Colonic mucosa (tissue), 4 donors: ENCODE results near the gene OPCML. TPM values are rescaled to one million over a fixed set of nuclear protein-coding genes. Genes with fewer than 3 reads are reported as not detected.

Experiments used
- DNase-seq: peaks from one replicate; pipeline ENCODE4 v3.0.0-alpha.2; 2020
- H3K27ac ChIP-seq: fragments of 200-600 bp; one replicate; pipeline ENCODE4 v1.8.0; 2021
- H3K27me3 ChIP-seq: fragments of 200-600 bp; one replicate; pipeline ENCODE4 v1.8.0; 2021
- H3K36me3 ChIP-seq: fragments of 200-600 bp; one replicate; pipeline ENCODE4 v1.8.0; 2021
- H3K4me1 ChIP-seq: fragments of 200-600 bp; one replicate; pipeline ENCODE4 v1.8.0; 2021; ENCODE audit warnings: mild to moderate bottlenecking
- H3K4me3 ChIP-seq: fragments of 200-600 bp; one replicate; pipeline ENCODE4 v1.8.0; 2021
- H3K9ac ChIP-seq, 2 donors: one replicate each; pipeline ENCODE4 v1.7.0; 2013; ENCODE audit warnings: control low read depth in 2 of 2, low read depth in 2 of 2, low read length in 2 of 2
- H3K9me3 ChIP-seq: fragments of 200-600 bp; one replicate; pipeline ENCODE4 v1.8.0; 2021
- intact Hi-C: fragments of 100-400 bp; cut with DNase I; formaldehyde crosslinking; loops from one replicate; pipeline ENCODE4 v1.14.1; 2022
- total RNA-seq, 2 donors: library from RNA; stranded (reverse); fragmentation: NEBNext Ultra II Directional in 1 of 2; extraction: Animal tissue kit (Norgen Biotek cat#: 25700) in 1 of 2; gene quantifications; one replicate each; pipeline ENCODE4 v1.2.1, GENCODE V29; 2021
- TF ChIP-seq, protein P1 (sequence below): fragments of 200-600 bp; IDR thresholded peaks from one replicate; pipeline ENCODE4 v1.8.0; 2022; ENCODE audit warnings: antibody characterized with exemption, mild to moderate bottlenecking
- donor health status: healthy.
- donor health status: DM: no; HTN: no; CAD: no.
- donor health status: DM: no; HTN: no; CAD: no.

The OPCML gene
- total RNA-seq, 2 donors from 2014 or later: 0.08 TPM; not detected in 1

DNA sequence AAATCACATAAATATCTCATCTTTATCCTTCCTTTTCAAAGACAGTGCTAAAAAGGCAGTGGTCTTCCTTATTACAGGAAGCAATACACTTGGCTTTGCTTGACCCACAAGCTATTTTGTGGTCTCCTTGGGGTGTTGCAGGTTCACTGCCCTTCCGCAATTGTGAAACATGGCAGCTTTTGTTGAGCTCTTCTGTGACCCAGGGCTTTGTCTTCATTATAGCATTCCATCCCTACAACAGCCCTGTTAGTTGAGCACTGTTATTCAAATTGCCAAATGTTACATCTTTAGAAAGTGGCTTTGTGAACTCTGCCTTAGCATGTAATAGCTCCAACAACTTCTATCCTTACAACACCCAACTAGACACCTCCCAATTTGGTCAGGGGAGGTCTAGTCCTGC lies 107.1 kb downstream of the OPCML start:
- no peaks in the 10 kb centered on the region for H3K9me3 ChIP-seq

DNA sequence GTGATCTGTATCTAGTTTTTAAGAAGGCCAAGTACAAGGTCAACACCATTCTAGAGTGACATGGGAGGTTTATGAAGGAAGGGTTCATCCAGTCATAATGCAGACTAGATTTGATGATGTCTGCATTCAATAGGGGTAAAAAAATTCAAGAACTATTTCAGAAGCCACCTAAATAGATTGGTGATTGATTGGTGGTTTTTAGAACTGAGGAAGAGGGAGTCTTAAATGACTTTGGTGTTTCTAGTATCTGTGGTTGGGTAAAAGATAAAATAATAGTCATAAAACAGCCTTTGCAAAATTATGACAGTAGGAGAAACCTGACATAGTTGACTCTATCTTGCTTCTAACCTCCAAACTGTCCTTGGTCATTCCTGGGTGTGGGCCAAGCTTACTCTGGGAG lies 114.1 kb downstream of the OPCML start:
- no peak overlapping the region for H3K9ac ChIP-seq
- no peaks in the 10 kb centered on the region for H3K27me3 ChIP-seq
- no peak for DNase-seq
- H3K9me3 ChIP-seq: no peaks in the 10 kb centered on the region
- H3K4me1 ChIP-seq: no peaks in the 10 kb centered on the region
- no peak overlapping the region for H3K4me3 ChIP-seq
- intact Hi-C loops: no loop called here
- no peaks in the 10 kb centered on the region for H3K36me3 ChIP-seq
- TF ChIP-seq, protein P1, sequence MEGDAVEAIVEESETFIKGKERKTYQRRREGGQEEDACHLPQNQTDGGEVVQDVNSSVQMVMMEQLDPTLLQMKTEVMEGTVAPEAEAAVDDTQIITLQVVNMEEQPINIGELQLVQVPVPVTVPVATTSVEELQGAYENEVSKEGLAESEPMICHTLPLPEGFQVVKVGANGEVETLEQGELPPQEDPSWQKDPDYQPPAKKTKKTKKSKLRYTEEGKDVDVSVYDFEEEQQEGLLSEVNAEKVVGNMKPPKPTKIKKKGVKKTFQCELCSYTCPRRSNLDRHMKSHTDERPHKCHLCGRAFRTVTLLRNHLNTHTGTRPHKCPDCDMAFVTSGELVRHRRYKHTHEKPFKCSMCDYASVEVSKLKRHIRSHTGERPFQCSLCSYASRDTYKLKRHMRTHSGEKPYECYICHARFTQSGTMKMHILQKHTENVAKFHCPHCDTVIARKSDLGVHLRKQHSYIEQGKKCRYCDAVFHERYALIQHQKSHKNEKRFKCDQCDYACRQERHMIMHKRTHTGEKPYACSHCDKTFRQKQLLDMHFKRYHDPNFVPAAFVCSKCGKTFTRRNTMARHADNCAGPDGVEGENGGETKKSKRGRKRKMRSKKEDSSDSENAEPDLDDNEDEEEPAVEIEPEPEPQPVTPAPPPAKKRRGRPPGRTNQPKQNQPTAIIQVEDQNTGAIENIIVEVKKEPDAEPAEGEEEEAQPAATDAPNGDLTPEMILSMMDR: no peak
- no peak overlapping the region for H3K27ac ChIP-seq

More for the DNA sequence above, 107.1 kb downstream of the OPCML start:
- Histone ChIP-seq H3K27ac (no peak overlapping the region), H3K4me1 (no peaks in the 10 kb centered on the region), H3K4me3 (no peak overlapping the region), H3K36me3 (no peaks in the 10 kb centered on the region), H3K27me3 (no peaks in the 10 kb centered on the region), H3K9ac (no peak overlapping the region)
- TF ChIP-seq, protein P1: no peak
- DNase-seq: no peak
- intact Hi-C loops: no loop called here

DNA sequence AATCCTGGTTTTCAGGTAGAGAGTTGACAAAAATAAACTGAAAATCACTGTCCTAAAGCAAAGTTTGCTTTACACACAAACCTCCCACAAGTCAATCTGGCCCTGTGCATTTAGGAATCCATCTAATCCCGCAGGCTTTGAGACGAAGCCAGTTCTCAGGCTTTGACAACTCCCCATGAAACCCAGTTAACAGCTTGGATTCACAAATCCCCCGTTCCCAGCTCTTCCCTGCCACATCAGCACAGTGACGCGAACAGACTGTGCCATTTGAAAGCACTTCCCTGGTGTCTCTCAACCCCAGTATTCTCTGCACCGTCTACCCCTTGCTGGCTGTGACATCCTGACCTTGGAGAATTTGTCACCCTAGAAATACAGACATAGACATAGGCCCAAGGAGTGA lies 117.8 kb downstream of the OPCML start:
- TF ChIP-seq, protein P1: no peak
- H3K4me1 ChIP-seq: no peaks in the 10 kb centered on the region
- H3K27ac ChIP-seq: no peak overlapping the region
- no peaks in the 10 kb centered on the region for H3K27me3 ChIP-seq
- intact Hi-C loops: no loop called here
- no peaks in the 10 kb centered on the region for H3K9me3 ChIP-seq
- H3K4me3 ChIP-seq: no peak overlapping the region
- no peaks in the 10 kb centered on the region for H3K36me3 ChIP-seq
- no peak overlapping the region for H3K9ac ChIP-seq
- DNase-seq: no peak

DNA sequence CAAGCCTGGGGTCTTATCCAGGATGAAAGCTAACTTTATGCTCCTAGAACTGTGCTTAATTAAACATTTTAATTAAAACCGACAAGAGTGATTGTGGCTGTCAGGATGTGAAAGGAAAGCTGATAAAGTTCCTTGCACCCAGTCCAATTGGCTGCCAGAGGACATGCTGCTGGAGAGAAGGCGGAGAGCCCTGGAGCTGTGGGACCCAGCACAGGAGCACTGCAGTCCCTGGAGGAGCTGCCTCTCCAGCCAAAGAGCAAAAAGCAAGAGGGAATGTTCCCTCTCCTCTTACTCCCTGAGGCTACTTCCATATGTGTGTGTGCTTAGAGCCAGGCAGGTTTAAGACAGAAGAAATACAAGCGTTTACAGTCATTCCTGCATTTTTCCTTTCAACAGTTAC lies 118.6 kb downstream of the OPCML start:
- no peak for DNase-seq
- no peaks in the 10 kb centered on the region for H3K27me3 ChIP-seq
- no peak overlapping the region for H3K27ac ChIP-seq
- no peaks in the 10 kb centered on the region for H3K9me3 ChIP-seq
- H3K36me3 ChIP-seq: no peaks in the 10 kb centered on the region
- H3K4me3 ChIP-seq: no peak overlapping the region
- no peaks in the 10 kb centered on the region for H3K4me1 ChIP-seq
- TF ChIP-seq, protein P1: no peak
- no peak overlapping the region for H3K9ac ChIP-seq
- intact Hi-C loops: no loop called here

DNA sequence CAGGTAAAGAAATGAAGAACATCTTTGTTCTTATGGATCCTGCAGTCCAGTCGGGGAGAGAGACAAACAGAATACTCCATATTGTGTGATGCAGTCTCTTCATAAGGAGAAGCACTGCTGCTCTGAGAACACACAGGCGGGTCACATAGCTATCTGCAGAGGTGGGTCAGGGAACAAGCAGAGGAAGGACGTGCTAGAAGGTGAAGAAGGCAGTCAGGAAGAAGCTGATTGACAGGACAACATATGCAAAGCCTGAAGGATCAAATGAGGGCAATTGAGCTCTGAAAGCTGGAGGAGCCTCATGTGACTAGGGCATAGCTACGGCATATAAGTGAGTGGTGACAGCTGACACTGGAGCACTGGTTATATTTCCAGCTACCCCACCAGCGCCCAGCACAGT lies 122.5 kb downstream of the OPCML start:
- Histone ChIP-seq H3K4me1 (no peaks in the 10 kb centered on the region), H3K9ac (no peak overlapping the region), H3K4me3 (no peak overlapping the region), H3K9me3 (no peaks in the 10 kb centered on the region), H3K36me3 (no peaks in the 10 kb centered on the region), H3K27ac (no peak overlapping the region), H3K27me3 (no peaks in the 10 kb centered on the region)
- no peak for DNase-seq
- intact Hi-C loops: no loop called here
- TF ChIP-seq, protein P1: no peak

DNA sequence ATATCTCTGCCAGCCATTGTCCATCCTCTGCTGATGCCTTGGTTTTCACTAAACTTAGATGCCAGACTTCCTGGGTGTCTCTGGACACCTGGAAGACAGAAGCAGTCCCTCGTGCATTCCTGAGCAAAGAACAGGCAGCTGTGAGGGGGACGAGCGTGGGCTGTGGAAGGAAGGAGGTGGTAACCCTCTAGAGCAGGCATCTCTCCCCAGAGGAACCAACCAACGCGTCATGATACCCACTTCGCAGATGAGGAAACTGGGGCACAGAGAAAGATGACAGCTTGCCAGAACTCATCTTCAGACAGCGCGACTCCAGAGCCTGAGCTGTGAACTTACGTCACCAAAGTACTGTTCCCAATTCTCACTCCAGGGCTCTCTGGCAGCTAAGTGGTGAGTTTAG lies 123.4 kb downstream of the OPCML start:
- H3K9ac ChIP-seq: no peak overlapping the region
- H3K27me3 ChIP-seq: no peaks in the 10 kb centered on the region
- TF ChIP-seq, protein P1: no peak
- DNase-seq: no peak
- no peak overlapping the region for H3K27ac ChIP-seq
- intact Hi-C loops: no loop called here
- no peaks in the 10 kb centered on the region for H3K9me3 ChIP-seq
- H3K36me3 ChIP-seq: no peaks in the 10 kb centered on the region
- no peaks in the 10 kb centered on the region for H3K4me1 ChIP-seq
- H3K4me3 ChIP-seq: no peak overlapping the region
